IPS-15b (cell line): Measurements from ENCODE around the gene EBF3.

Experiments
- H3K27me3 ChIP-seq: one replicate; pipeline ENCODE4 v1.6.1; 2013; ENCODE audit warnings: low read length; ENCODE audit not compliant: control insufficient read depth, insufficient read depth
- H3K36me3 ChIP-seq: one replicate; pipeline ENCODE4 v1.6.1; 2013; ENCODE audit warnings: low read length; ENCODE audit not compliant: control insufficient read depth, insufficient read depth
- H3K4me1 ChIP-seq: one replicate; pipeline ENCODE4 v1.6.1; 2013; ENCODE audit warnings: mild to moderate bottlenecking, low read length; ENCODE audit not compliant: control insufficient read depth, insufficient read depth
- H3K4me3 ChIP-seq: one replicate; pipeline ENCODE4 v1.5.1; 2013; ENCODE audit warnings: low read depth, low read length
- H3K9ac ChIP-seq: one replicate; pipeline ENCODE4 v1.6.1; 2013; ENCODE audit warnings: low read depth, mild to moderate bottlenecking, low read length
- H3K9me3 ChIP-seq: one replicate; pipeline ENCODE4 v1.6.1; 2013; ENCODE audit warnings: mild to moderate bottlenecking, low read length; ENCODE audit not compliant: control insufficient read depth, insufficient read depth

Gene EBF3

DNA sequence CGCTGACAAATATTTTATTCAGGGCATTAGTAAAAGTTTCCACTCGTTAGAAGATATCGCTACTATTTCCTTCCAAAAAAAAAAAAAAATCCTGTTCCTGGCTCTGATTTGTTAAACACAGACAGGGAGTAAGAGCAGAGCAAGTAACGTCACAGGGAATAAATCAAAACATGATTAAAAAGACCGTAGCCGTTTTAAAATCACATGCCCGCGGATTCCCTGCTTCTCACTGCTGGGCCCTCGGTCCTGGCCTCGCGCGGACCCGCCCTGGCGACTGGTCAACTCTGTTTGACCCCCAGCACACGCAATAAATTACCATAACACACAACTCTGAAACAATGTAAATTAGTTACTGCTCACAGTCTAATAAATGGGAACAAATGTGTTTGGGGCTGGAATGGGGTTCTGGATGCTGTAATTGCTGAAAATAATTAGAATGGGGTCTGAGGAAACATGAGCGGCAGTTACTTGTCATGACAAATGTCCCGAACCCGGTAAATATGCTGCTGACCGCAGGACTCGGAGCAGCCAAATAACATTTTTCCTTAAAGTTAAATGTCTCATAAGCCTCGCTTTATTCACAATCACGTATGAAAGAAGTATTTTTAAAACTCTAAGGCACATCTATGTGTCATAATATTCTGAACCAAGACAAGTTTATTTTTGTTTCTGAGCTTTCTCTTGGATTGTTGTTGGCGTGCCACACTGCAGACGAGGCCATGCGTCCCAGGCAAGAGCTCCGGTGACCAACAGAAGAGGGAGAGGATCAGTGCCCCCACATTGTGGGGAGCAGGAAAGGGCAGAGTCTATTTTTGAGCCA is 17.9 kb downstream of the EBF3 start:
- H3K4me1 ChIP-seq: peaks cover 4% of the 10 kb centered on the region
- H3K9me3 ChIP-seq: no peaks in the 10 kb centered on the region
- H3K4me3 ChIP-seq: no peak overlapping the region
- peaks cover 10% of the 10 kb centered on the region for H3K27me3 ChIP-seq
- no peaks in the 10 kb centered on the region for H3K36me3 ChIP-seq
- no peak overlapping the region for H3K9ac ChIP-seq

DNA sequence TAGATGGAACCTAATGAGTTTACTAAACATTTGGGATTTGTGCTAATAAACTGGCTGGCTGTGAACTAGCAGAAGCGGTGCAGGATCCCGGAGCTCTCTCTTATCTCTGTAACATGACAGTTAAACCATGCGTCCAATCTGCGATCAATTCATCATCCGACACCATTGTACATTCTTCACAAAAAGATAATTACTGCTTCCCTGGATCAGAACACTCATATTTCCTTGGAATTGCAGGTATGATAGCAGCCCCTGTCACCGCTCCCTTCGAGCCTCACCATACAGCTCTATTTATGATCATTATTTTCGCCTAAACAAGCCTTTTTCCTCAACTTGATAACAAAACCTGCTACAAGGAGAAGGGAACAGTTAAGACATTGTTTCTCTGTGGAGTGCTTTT is 18.5 kb downstream of the EBF3 start:
- no peaks in the 10 kb centered on the region for H3K36me3 ChIP-seq
- peaks cover 4% of the 10 kb centered on the region for H3K4me1 ChIP-seq
- peaks cover 4% of the 10 kb centered on the region for H3K27me3 ChIP-seq
- no peak overlapping the region for H3K9ac ChIP-seq
- no peak overlapping the region for H3K4me3 ChIP-seq
- no peaks in the 10 kb centered on the region for H3K9me3 ChIP-seq

DNA sequence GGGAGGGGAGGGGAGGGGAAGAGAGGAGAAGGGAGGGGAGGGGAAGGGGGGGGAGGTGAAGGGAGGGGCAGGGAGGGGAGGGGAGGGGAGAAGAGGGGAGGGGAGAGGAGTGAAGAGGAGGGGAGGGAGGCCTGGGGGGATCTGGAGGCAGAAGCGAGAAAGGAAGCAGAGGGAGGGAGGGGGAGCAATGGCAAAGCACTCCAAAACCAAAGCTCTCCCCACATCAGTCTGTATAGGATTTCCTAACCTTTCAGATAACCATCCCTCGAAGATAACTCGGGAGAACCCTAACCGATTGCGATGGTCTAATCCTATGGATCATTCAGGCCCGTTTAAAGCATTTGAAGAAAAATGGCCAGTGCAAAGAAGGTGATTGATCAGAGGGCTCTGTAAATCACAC is 19.0 kb downstream of the EBF3 start:
- no peak overlapping the region for H3K4me3 ChIP-seq

DNA sequence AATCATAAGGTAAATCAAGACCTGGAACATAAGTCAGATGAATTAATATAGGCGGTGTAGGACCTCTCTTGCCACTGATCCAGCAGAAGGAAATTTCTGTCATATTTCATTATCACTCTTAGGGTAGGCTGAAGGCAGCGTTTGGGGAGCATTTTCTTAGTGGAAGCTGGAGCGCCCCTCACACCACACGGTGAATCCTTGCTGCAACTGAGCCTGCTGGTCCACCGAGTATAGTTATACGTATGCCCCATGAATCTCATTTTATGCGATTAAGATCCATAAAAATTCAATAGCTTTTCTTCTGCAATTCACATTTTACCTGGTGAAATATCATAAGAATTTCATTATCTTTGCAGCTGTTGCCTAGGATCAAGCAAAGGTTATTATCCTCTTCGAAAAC is 19.6 kb downstream of the EBF3 start:
- Histone ChIP-seq H3K36me3 (no peaks in the 10 kb centered on the region), H3K9me3 (no peaks in the 10 kb centered on the region), H3K4me3 (no peak overlapping the region), H3K4me1 (peaks cover 2% of the 10 kb centered on the region), H3K9ac (no peak overlapping the region), H3K27me3 (no peaks in the 10 kb centered on the region)

More for the DNA sequence above, 19.0 kb downstream of the EBF3 start:
- Histone ChIP-seq H3K27me3 (no peaks in the 10 kb centered on the region), H3K9ac (no peak overlapping the region), H3K36me3 (no peaks in the 10 kb centered on the region), H3K4me1 (peaks cover 4% of the 10 kb centered on the region), H3K9me3 (no peaks in the 10 kb centered on the region)

DNA sequence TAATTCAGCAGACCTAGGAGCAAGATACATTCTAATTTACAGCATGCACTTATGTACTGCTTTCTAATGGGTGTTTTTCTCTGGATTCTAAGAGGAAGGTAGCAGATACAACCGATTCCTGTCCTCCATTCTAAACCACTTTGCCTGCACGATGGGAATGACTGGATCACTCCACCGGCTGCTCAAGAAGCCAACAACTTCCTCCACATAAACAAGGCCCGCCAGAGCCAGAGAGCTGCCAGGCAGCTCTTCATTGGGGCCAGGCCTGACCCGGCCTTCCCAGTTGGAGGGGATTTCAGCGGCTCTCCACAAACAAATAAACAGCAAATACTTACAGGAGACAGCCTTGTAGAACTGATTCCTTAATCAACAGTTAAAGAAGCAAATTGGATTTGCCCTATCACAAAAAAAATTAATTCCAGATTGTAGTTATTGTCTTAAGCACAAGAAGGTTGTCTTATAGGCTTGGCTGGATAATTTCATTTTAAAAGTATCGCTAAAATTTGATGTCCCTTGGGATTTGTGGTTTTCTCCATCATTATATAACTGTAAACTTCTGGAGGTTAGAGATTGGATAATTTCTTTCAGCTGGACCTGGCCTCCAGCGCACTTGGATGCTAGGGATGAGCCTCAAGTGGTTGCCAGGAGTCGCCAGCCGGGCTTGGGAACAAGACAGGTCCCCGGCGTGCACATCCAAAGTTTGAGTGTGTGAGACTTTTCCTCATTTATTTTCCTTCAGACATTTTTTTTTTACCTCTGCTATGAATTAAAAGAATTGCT is 20.9 kb downstream of the EBF3 start:
- Histone ChIP-seq H3K9me3 (no peaks in the 10 kb centered on the region), H3K36me3 (no peaks in the 10 kb centered on the region), H3K27me3 (no peaks in the 10 kb centered on the region), H3K4me1 (no peaks in the 10 kb centered on the region), H3K4me3 (no peak overlapping the region), H3K9ac (no peak overlapping the region)

DNA sequence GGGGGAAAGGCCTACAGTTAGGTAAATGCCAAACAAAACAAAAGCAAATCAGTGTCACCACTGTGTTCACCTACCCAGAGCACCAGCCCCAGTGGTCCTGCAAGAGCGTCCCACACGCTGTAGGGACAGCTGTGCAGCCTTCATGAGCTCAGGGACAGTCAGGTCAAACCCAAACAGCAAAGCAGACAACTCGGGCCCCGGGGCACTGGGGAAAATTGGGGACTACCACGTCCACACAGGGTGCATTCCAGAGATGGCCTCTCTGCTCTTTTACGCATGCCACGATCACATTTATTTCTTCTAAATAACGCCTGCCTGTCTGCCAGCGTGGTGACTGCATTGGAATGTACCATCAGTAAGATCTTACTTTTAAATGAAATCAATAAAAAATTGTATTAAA is 21.7 kb downstream of the EBF3 start:
- Histone ChIP-seq H3K27me3 (no peaks in the 10 kb centered on the region), H3K36me3 (no peaks in the 10 kb centered on the region), H3K4me3 (no peak overlapping the region), H3K9me3 (no peaks in the 10 kb centered on the region), H3K4me1 (no peaks in the 10 kb centered on the region), H3K9ac (no peak overlapping the region)

DNA sequence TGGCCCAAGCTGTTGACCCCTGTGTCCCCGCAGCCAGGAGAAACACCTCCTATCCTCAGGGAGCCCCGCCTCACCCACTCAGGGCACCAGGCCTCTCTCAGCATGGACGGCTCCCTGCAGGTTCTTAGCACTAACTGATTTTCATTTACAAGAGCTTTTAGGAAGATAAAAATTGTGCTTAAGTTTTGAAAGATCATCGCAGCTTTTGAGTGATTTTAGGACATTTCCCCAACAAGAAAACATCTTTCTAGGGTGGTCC is 22.1 kb downstream of the EBF3 start:
- Histone ChIP-seq H3K36me3 (no peaks in the 10 kb centered on the region), H3K27me3 (no peaks in the 10 kb centered on the region), H3K4me1 (no peaks in the 10 kb centered on the region), H3K9me3 (no peaks in the 10 kb centered on the region), H3K4me3 (no peak overlapping the region), H3K9ac (no peak overlapping the region)

DNA sequence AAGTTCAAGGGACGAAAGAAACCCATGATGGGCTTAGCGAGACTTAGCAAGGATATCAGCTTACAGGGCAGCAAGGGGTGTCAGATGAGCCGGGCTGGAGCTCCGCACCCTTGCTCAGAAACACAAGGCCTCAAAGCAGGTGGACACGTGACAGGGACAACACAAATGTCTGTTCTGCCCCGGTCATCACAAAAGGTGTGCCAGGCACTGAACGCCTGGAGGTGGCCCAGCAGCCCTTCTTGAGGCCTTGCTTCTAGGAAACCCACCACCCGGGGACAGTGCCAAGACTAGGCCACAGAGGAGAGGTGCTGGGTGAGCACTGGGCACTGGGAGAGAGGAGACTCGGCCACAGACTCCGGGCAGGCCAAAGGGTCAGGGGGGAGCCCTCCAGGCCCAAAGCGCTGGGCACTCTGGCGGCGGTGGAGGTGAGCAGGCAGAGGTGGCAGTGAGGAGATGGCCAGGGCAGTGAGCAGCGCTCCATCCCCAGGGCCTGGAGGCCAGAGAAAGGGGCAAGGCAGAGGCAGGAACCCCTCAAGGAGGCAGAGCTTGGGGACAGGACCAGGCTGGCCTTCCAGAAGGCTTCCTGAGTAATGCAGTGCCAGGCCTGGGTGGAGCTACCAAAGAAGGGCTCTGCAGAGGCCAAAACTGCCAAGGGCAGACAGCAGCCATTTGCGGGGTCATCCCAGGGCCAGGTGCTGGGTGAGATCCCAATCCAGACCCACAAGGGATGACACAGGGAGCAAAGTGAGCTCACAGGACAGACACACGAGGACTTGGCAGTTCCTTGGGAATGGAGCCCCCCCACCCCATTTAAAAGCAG is 22.7 kb downstream of the EBF3 start:
- Histone ChIP-seq H3K36me3 (no peaks in the 10 kb centered on the region), H3K9ac (no peak overlapping the region), H3K4me3 (no peak overlapping the region), H3K4me1 (no peaks in the 10 kb centered on the region), H3K27me3 (no peaks in the 10 kb centered on the region), H3K9me3 (no peaks in the 10 kb centered on the region)

DNA sequence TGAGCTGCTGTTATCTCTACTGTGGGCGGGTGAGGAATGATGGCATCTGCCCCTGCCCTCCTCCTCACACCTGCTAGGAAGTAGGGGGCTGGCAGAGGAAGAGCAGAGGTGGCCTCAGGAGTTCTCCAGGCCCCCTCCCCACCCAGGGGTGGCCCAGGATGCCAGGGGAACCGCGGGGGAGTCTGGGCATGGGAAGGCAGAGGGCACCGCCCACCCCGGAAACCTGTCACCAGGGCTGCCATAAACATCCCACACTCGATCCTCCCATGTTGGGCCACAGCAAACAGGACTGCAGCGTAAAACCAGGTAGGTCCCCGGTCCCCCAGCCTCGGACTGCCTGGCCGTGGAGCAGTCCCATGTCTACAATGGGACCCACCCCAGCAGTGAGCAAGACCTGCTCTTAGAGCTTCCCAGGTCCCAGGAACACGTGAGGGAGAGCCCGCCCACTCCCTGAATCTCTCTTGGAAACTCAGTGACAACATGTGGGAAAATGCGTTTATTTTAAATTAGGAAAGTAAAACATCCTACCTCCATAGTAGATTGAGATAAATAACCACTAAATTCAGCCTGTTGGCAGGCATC is 23.4 kb downstream of the EBF3 start:
- H3K9ac ChIP-seq: no peak overlapping the region
- H3K4me3 ChIP-seq: no peak overlapping the region

DNA sequence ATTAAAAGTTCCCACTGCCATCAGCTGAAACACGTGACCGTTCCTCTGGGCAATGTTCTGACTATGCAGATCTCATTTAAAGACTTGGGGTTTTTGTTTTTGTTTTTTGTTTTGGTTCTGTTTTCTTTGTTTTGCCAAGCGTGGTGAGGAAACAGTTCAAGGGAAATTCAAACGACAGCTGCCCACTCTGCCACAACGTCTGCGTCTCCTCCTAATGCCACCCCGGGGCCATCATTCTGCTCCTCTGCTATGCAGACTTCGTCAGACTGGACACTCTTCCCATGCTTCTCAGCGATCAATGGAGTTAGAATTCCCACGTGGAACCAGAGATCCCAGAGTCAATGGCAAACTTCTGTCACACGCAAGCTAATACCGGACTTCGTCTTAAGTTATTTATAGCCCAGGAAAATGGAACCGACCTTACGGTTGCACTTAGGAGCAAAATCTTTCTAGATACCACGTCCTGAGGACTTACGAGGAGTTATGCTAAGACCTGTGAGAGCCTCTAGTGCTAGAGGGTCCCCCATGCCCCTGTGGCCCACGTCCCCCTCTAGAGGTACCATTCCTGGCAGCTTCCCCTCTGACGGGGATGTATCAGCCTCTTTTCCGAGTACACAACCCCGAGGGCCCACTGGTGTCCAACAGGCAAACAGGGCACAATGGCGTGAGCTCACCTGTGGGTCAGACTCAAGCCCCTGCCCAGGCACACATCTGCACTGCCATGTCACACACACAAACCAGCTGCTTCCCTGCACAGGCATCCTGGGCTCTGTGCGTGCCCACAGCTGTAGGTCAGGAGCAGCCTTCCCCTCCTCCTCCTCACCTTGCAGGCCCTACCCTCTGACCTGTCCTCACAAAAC is 24.4 kb downstream of the EBF3 start:
- Histone ChIP-seq H3K4me3 (no peak overlapping the region), H3K27me3 (no peaks in the 10 kb centered on the region), H3K36me3 (no peaks in the 10 kb centered on the region), H3K4me1 (no peaks in the 10 kb centered on the region), H3K9me3 (no peaks in the 10 kb centered on the region), H3K9ac (no peak overlapping the region)

More for the DNA sequence above, 23.4 kb downstream of the EBF3 start:
- no peaks in the 10 kb centered on the region for H3K9me3 ChIP-seq
- no peaks in the 10 kb centered on the region for H3K36me3 ChIP-seq
- H3K4me1 ChIP-seq: no peaks in the 10 kb centered on the region
- H3K27me3 ChIP-seq: no peaks in the 10 kb centered on the region

DNA sequence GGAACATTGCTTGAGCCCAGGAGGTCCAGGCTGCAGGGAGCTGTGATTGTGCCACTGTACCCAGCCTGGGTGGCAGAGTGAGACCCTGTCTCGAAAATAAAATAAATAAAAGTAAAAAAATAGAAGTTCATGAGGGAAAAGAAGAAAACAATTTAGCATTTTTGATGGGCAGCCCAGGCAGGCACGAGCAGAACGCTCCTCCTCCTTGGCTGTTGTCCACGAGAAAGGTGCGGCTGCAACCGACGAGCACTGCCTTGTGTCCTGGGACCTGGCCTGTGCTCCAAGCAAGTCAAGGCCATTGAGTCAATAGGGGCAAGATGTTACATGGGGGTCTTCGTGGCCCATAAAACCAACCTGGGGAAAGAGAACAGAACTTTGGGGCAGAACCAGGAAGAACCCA is 25.6 kb downstream of the EBF3 start:
- no peaks in the 10 kb centered on the region for H3K9me3 ChIP-seq
- no peaks in the 10 kb centered on the region for H3K27me3 ChIP-seq
- no peak overlapping the region for H3K9ac ChIP-seq
- H3K36me3 ChIP-seq: no peaks in the 10 kb centered on the region
- H3K4me1 ChIP-seq: no peaks in the 10 kb centered on the region
- H3K4me3 ChIP-seq: no peak overlapping the region
